PC-3 (cell line): ENCODE data around the gene TNIP3.

Experiments
- CTCF ChIP-seq: fragments of 300-600 bp; sonication (generic); conservative IDR thresholded peaks from 2 replicates; pipeline ENCODE4 v1.5.1; 2017; ENCODE audit warnings: antibody characterized with exemption, low read depth, mild to moderate bottlenecking, low read length
- EZH2 ChIP-seq: fragments of 300-600 bp; sonication (generic); IDR thresholded peaks from one replicate; pipeline ENCODE4 v1.6.1; 2017; ENCODE audit warnings: antibody characterized with exemption, mild to moderate bottlenecking, low read length; ENCODE audit not compliant: unreplicated experiment
- EZH2phosphoT487 ChIP-seq: fragments of 300-600 bp; sonication (generic); IDR thresholded peaks from 2 replicates; pipeline ENCODE4 v1.6.1; 2018; ENCODE audit warnings: mild to moderate bottlenecking, antibody characterized with exemption, low read length, borderline replicate concordance

- no peak for TF ChIP-seq CTCF
- TF ChIP-seq EZH2 = no peak
- TF ChIP-seq EZH2phosphoT487 = no peak
Measured at GRCh38 chr4:121122661-121123060, 41.5 kb downstream of the TNIP3 start.
